SU-DHL-6 (cell line): ENCODE data around the gene MATCAP1.

Experiments used
- CTCF ChIP-seq: fragments of 200-600 bp; sonication (generic); IDR thresholded peaks from one replicate; pipeline ENCODE4 v1.5.1; 2017; ENCODE audit warnings: antibody characterized with exemption, mild to moderate bottlenecking, low read length, moderate library complexity; ENCODE audit not compliant: insufficient read depth, poor library complexity, severe bottlenecking
- EZH2phosphoT487 ChIP-seq: fragments of 200-600 bp; sonication (generic), shearing (Covaris generic); conservative IDR thresholded peaks from 2 replicates; pipeline ENCODE4 v1.6.1; 2018; ENCODE audit warnings: mild to moderate bottlenecking, antibody characterized with exemption, low read length, moderate library complexity, mixed read lengths

GRCh38 chr16:67197704-67198103 is 13.9 kb upstream of the MATCAP1 start:
- TF ChIP-seq CTCF (no peak), EZH2phosphoT487 (no peak)
